ENCODE results near the gene TKFC.

Gene TKFC

DNA sequence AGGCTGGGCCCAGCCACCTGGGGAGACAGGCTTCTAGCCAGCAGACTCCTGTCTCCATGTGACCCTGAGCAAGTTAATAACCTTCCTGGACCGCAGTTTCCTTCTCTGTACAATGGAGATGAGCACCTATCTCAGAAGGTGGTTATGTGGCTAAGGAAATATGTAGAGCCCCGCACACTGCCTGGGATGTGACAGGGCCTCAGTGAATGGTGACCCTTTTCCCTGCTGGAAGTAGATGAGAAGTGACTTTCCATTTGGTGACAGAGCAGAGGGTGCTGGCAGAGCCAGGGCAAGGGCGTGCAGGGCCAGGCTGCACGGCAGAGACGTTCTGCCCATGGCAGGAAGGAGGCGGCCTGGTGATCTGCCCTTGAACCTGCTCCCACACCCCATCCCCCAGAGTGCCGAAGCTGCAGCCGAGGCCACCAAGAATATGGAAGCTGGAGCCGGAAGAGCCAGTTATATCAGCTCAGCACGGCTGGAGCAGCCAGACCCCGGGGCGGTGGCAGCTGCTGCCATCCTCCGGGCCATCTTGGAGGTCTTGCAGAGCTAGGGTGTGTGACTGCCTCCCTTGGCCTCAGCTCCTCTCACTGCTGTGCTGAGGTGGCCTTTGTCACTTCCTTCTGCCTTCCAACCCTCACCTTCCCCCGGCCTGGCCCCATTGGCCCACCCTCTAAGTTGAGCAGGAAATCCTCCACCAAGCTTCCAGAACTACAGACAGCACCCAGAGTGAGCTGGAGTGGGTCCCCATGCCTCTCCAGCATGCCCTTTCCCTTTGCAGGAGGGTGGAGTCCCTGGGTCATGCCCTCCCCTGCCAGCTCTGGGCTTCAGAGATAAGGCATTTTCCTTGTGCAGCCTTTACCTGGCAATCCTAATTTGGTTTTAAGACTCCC, 13.2 kb downstream of the TKFC start:
- DNase-seq = no peak

DNA sequence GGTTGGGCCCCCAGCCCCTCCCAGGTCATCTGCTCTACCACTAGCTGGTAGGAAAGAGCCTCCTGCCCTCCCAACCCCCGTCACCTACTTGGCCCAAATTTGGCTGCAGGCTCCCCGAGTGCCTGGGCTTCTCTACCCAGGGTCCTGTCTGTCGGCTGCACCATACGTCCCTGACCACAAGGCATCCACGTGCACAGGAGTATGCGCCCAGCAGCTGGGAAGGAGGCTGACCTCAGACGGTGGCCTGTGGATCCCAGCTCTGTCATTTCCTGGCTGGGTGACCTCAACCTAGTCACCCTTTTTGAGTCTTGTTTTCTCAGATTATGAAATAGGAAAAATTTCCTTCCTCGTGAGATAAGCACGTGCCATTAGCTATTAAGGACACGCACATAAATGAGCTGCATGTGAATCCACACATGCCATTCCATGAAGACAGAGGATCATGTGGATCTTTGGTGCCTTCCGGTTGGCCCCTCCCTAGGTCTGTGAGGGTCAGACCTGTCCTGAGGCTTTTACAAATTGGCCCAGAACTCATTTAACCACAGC, 15.0 kb downstream of the TKFC start:
- DNase-seq = no peak

DNA sequence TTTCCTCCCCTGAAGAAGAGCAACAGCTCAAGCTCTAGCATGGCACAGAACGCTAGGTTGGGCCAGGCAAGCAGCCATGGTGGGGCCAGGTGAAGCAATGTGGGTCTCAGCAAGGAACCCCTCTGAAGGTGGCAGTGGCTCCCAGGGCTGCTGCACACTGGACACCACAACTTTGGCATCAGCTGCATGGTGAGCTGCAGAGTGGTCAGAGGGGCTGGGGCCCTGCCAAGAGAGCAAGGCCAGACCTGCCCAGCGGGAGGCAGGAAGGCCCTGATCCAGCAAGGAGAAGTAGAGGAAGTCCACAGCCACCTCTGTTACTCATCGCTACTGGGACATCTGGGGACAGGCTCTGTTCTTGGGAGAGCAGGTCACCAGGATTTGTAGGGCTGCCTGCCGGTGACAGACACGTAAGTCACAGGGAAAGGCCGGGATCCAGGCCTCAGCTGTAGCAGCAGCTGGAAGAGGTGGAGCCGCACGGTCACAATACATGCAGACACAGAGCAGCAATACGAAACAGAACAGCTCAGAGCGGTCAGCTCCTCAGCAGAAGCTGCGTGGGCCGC, 16.2 kb downstream of the TKFC start:
- DNase-seq = no peak

DNA sequence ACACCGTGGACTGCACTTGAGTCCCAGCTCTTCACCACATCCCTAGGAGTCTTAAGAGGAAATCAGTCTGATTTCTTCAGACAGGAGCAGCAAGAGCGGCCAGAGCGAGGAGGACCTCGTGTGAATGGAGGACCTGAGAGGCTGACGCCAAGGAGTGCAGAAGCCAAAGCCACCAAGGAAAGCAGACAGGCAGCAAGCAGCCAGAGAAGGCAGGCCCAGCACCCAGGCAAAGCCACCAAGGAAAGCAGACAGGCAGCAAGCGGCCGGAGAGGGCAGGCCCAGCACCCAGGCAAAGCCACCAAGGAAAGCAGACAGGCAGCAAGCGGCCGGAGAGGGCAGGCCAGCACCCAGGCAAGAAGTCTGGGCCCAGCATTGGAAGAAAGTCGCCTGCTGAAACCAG, 16.9 kb downstream of the TKFC start:
- no peak for DNase-seq

DNA sequence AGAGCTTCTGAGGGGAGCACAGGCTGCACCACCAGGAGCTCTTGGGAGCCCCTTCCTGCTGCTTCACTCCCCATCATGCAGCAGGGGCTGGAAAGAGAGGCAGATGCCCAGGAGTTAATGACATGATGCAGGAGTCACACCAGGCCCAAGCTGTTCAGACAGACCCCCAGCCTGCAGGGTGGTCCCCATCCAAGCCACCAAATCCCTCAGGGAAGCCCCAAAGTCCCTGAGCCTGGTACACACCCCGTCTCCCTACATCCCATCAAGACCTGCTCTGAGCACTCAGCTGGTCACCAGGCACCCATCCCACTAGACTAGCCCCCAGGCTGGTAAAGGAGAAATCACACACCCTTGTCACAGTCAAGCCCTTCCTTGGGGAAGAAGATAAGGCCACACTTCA, 17.3 kb downstream of the TKFC start:
- no peak for DNase-seq

DNA sequence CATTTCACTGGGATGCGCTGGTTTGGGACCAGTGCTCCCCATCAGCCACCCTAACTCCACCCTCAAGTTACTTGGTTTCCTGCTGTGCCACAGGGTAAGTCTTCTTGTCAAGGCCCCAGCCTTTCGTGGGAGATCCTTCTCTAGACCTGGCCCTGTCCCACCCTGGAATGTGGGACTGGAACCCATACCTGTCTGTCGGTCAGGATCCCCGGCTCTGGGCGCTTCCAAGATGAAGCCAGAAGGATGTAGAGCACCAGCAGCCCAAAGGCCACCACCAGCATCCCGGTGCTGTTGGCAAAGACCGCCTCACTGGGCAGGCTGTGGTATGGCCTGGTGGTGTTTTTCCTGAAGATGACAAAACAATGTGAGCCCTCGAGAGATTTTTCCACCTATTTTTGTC, 17.8 kb downstream of the TKFC start:
- no peak for DNase-seq

DNA sequence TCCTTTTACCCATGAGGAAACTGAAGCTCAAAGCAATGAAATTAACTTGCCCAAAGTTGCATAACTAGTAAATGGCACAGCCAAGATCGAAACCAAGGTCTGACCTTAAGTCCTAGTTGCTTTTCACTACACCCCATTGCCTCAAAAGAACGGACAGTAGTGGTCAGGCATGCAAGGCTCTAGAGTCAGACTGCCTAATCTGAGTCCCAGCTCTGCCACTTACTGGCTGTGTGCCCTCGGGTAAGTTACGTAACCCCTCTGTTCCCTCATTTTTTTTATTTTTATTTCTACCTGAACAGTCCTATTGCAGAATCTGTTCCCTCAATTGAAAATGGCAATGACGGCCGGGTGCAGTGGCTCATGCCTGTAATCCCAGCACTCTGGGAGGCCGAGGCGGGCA, 19.0 kb downstream of the TKFC start:
- no peak for DNase-seq

DNA sequence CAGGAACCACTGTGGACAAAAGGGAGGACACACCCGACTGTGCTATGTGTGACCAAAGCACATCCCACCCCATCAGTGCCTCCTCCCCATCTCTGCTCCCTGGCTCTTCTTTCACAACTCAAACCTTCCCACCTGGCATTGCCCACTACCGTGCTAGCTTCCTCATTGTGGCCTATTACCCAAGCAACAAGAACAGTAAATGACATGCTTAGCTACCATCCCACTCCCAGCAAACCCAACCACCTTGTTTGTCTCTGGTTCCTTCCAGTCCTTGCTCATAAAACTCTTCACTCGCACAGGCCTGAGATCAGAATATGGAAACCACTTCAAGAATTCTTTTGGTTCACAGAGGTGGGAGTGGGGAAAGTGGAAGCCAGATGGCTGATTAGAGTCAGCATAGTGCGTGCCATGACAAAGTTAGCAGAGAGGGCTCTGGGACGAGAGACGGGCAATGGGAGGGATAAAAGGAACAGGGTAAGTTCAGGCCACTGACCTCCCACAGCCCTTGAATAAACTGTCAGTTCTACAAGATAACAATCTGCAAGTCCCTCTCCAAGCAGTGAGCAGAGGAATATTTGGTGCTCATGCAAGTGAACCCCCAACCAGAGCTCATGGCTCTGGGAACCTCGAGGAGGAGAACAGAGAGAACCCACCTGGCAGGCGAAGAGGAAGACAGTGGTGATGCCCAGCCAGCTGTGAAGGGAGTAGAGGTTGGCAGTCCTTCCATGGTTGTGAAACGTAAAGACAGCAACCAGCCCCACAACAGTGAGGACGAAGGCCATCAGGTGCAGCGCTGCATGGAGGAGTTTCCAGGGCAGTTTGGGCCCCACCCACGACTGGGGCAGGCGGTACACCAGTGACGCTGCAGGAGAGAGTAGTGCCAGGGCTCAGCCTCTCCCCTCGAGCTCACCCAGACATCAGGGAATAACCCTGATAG, 20.4 kb downstream of the TKFC start:
- DNase-seq = no peak

DNA sequence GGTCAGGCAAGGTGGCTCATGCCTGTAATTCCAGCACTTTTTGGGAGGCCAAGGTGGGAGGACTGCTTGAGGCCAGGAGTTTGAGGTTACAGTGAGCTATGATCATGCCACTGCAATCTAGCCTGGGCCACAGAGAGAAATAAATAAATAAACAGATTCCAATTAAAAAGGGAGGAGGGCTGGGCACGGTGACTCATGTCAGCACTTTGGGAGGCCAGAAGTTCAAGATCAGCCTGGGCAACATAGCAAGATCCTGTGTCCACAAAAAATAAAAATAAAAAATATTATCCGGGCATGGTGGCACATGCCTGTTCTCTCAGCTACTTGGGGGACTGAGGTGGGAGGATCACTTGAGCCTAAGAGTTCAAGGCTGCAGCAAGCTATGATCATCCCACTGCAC, 21.2 kb downstream of the TKFC start:
- DNase-seq = no peak

DNA sequence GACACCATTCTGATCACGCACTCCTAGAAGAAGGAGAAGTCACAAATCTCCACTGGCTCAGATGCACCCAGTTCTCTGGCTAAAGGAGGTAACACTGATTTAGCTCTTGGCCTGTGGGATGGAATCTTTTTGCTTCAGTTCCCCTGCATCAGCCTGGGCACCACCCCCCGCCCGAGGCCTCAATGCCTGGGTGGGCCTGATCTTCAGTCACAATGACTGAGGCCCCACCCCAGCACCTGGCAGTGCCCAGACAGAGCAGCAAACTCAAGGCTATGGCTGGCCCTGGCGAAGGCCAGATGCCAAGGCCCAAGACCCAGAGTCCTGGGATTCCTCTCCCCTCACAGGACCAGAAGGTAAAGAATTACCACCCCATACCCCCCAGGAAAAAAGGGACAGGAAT, 23.7 kb downstream of the TKFC start:
- DNase-seq = no peak

DNA sequence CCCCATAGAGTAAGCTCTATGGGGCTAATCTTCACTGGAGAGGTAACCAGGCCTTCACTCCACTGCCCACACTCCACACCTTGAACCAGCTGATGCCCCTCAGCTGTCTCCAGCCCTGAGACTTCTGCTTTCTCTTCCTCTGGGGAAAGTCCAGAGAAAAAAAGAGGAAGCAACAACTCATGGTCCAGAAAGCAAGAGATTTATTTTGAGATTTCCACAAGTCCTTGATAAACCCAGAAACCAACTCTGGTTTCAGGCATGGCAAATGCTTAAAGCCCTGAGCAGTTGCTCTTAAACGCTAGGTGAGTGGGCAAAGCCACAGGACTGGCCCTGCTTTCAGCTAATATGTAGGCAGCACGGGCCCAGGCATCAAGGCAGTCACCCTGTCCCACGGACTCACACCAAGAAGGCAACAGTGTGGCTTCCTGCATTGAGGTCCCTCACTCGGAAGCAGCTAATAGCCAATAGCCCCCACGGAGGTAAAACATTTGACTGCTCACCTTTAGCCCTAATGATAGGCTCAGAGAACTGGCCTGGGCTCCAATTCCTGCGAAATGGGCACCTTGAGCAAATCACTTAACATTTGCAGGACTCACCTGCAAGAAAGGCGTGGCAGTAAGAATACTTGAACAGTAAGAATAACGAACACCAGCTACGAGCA, 24.3 kb downstream of the TKFC start:
- DNase-seq = no peak

DNA sequence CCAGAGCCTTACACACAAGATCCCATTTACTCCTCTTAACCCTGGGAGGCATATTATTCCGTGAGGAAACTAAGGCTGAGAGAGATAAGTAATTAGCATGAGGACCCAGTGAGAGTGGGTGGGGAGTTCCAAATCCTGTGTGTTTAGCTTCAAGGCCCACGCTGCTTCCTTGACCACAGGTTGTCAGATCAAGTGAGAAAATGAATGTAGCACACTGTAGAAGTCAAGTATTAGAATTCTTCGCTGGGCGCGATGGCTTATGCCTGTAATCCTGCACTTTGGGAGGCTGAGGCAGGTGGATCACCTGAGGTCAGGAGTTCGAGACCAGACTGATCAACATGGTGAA, 24.8 kb downstream of the TKFC start:
- DNase-seq = no peak

DNA sequence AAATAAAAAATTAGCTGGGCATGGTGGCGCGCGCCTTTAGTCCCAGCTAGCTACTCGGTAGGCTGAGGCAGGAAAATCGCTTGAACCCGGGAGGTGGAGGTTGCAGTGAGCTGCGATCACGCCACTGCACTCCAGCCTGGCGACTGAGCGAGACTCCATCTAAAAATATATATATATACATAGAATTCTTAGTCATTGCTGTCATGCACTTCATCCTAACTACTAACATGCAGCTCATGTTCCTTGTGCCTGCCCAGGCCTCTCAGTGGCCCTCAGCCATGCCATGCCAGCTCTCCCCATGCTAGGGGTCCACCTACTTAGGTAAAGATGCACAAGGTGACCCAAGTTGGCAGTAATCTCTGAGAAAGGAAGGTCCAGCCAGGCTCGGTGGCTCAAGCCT, 25.5 kb downstream of the TKFC start:
- DNase-seq = no peak

DNA sequence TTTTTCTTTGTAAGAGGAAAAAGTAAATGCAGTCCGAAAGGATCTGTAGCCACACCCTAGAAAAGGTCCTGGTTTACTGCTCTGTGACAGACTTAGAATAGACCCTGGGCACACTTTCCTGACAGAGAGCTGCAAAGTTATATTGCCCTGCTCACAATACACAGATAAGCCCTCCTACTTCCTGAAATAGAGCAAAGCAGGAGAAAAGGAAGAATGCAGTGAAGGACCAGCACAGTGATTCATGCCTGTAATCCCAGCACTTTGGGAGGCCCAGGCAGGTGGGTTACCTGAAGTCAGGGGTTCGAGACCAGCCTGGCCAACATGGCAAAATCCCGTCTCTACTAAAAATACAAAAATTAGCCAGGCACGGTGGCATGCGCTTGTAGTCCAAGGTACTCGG, 26.5 kb downstream of the TKFC start:
- DNase-seq = no peak

DNA sequence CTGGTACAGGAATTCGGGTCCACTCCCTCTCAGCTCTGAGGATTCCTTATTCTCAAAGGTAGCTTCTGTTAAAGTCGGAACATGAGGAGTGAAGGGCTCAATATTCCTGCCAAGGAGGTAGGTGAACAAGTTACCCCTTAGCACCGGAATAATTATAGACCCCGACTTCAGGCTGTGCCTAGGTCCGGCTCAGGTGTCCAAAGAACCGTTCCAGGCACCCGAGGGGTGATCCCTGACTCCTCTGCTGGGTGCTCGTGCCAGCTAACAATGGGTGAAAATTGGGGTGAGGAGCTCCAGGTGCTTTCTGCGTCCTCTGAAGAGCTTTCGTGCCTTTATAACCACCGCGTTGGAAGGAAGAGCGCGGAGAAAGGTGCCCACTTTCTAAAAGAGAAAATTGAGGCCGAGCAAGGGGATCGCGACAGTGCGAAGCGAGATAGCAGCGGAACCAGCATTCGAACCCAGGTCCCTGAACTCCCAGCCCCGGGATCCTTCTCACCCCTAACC, 28.3 kb downstream of the TKFC start:
- DNase-seq = no peak

DNA sequence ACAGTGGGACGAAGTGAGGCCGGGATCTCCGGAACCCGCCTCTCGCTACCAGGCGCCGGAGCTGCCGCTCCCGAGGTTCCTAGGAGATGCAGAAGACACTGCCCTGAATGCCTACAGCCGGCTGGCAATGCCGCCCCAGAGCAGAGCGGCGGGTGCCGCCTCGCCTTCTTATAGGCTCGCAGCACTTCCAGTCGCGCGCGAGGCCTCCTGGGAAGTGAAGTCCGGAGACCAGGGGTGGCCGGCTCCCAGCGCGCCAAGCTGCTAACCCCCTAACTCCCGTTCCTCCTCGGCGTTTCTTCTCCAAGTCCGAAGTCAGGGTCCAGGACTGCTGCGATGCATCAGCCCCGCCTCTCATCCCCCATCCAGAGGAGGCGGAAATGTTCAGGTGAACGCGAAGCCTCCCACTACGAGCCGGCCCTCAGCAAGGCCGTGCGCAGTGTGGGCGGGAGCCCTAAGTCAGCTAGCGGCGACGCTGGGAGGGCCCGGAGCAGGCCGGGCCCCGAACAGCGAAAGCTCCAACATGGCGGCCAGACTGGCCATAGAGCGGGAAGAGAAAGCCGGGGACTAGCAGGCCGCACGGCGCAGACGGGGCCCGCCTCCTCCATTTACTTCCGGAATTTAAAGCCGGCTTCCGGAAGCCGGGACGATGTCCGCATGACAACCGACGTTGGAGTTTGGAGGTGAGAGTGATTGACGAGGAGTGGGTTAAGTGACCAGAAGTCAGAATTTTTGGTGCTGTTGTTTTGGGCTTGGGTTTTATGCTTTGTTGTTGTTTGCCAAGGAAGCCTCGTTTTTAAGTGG, 28.9 kb downstream of the TKFC start, which contains the start of the genes CYB561A3 and TMEM138:
Gene CYB561A3 (minus strand): TSS at position 142 of the 801 bp plus-strand sequence. CDS start 5,169 bp downstream, outside the sequence.
Gene TMEM138 (plus strand): TSS at position 634 of the 801 bp plus-strand sequence. CDS start 2,017 bp downstream, outside the sequence.
- DNase-seq = peak; percentile 93

DNA sequence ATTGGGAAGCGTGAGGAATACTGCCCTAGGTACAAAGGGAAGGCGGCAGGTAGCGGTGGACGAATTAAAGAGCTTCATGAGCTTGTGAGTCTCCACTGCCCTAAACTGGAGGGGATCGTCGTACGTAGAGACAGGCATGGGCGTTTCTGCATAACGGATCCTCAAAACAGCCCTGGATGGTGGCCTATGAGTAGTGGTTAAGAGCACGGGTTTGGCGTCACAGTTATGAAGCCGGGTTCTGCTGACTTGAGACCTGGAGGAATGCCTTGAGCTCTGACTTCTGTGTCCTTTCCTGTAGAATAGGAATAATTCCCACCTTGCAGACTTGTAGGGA, 29.5 kb downstream of the TKFC start:
- DNase-seq = peak; percentile 29

DNA sequence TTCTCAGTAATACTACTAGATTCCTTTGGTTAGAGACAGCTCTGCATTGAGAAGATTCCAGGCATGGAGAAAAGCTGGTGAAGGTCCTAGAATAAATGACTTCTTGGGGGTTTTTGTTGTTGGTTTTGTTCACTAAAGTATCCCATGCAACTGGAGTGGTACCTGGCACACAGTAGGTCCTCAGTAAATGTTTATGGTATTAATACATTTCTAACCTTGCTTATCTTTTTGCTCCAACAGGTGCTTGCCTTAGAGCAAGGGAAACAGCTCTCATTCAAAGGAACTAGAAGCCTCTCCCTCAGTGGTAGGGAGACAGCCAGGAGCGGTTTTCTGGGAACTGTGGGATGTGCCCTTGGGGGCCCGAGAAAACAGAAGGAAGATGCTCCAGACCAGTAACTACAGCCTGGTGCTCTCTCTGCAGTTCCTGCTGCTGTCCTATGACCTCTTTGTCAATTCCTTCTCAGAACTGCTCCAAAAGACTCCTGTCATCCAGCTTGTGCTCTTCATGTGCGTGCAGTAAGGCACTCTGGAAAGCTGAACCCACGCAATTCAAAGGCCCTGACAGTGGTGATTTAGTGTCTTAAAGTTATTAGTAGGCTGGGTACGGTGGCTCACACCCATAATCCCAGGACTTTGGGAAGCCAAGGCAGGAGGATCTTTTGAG, 31.1 kb downstream of the TKFC start:
- DNase-seq = no peak

DNA sequence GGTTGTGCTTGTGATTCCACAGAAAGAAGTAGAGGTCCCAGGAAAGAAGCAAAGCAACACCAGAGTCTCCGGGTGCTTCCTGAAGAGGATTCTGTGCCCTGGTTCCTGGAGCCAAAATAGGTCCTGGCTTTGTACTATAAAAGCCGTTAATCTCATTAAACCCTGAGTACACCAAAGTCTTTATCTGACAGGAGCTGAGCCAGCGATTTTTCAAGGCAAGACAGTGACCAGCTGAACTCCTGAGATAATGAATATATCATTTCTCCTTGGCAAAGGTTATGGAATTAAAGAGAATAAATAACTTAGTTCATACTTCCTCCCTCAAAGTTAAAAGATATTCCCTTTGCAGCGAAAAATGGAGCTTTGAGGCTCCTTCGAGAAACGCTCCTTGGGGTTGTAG, 34.4 kb downstream of the TKFC start:
- DNase-seq = no peak

DNA sequence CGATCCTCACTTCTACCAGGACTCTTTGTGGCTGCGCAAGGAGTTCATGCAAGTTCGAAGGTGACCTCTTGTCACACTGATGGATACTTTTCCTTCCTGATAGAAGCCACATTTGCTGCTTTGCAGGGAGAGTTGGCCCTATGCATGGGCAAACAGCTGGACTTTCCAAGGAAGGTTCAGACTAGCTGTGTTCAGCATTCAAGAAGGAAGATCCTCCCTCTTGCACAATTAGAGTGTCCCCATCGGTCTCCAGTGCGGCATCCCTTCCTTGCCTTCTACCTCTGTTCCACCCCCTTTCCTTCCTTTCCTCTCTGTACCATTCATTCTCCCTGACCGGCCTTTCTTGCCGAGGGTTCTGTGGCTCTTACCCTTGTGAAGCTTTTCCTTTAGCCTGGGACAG, 35.6 kb downstream of the TKFC start:
- no peak for DNase-seq
